Sigmoid colon (tissue), 7 donors: ENCODE results near the gene ZNF655. TPM values are rescaled to one million over a fixed set of nuclear protein-coding genes. Genes with fewer than 3 reads are reported as not detected.

Source experiments
- DNase-seq: peaks from one replicate; pipeline ENCODE4 v3.0.0-alpha.2; 2019
- H3K27ac ChIP-seq, 4 donors: fragments of 200-600 bp; sonication (generic); one replicate each; pipeline ENCODE4 v1.5.1; 2016 to 2019; ENCODE audit warnings: mild to moderate bottlenecking in 1 of 4
- H3K27me3 ChIP-seq, 3 donors: fragments of 200-600 bp; sonication (generic); one replicate each; pipeline ENCODE4 v1.5.1; 2019; ENCODE audit warnings: mild to moderate bottlenecking in 1 of 3
- H3K36me3 ChIP-seq, 4 donors: fragments of 200-600 bp; sonication (generic); one replicate each; pipeline ENCODE4 v1.5.1; 2016 to 2019
- H3K4me1 ChIP-seq, 4 donors: fragments of 200-600 bp; sonication (generic); one replicate each; pipeline ENCODE4 v1.5.1; 2017 to 2019
- H3K4me3 ChIP-seq, 4 donors: fragments of 200-600 bp; sonication (generic); one replicate each; pipeline ENCODE4 v1.5.1; 2017 to 2019; ENCODE audit warnings: mild to moderate bottlenecking in 2 of 4, moderate library complexity in 1 of 4
- H3K9me3 ChIP-seq, 4 donors: fragments of 200-600 bp in 3 of 4; sonication (generic) in 3 of 4; one replicate each; pipeline versions ENCODE4 v1.5.1 to v1.6.1; 2013 to 2019
- CTCF ChIP-seq, 4 experiments: fragments of 450-650 bp in 3 of 4; fragments of 200-600 bp in 1 of 4; IDR thresholded peaks; one replicate each; pipeline ENCODE4 v1.5.1; 2016 to 2019; ENCODE audit warnings: antibody characterized with exemption in 4 of 4, mild to moderate bottlenecking in 3 of 4, moderate library complexity in 2 of 4
- EP300 ChIP-seq, 4 donors: sonication (generic); formaldehyde crosslinking; IDR thresholded peaks; one replicate each; pipeline ENCODE4 v1.6.1; 2017; ENCODE audit warnings: antibody characterized with exemption in 4 of 4
- POLR2A ChIP-seq, 2 donors: fragments of 450-650 bp; IDR thresholded peaks; one replicate each; pipeline ENCODE4 v1.6.1; 2016; ENCODE audit warnings: antibody characterized with exemption in 2 of 2, mild to moderate bottlenecking in 2 of 2, moderate library complexity in 2 of 2
- POLR2AphosphoS5 ChIP-seq, 4 donors: sonication (generic); formaldehyde crosslinking; IDR thresholded peaks; one replicate each; pipeline ENCODE4 v1.6.1; 2017; ENCODE audit warnings: antibody characterized with exemption in 4 of 4
- WGBS, 2 donors: extraction: QIAGEN DNeasy Blood & Tissue Kit; methylation state at CpG; one replicate each; pipeline ENCODE4 v1.1.7; 2013; 5-methylcytosine and 5-hydroxymethylcytosine counted together
- intact Hi-C: fragments of 100-400 bp; cut with DNase I; formaldehyde crosslinking; loops from one replicate; pipeline ENCODE4 v1.15.1; 2023
- polyA plus RNA-seq, 3 donors: library from polyadenylated mRNA; stranded (reverse); fragments of 200-250 nt; gene quantifications; one replicate each; pipeline ENCODE4 v1.2.3, GENCODE V29; 2013
- total RNA-seq, 4 donors: library from RNA; depleted of rRNA; stranded (reverse); fragments of >200 nt; gene quantifications; one replicate each; pipeline ENCODE4 v1.1.0, GENCODE V29; 2016
- donor health status: healthy with polysubstance abuse.
- donor health status: Bipolar disorder and iron deficiency.
- donor health status: healthy.

The ZNF655 gene
- total and polyA plus RNA-seq, 7 donors, result 45.0 to 148 (median 124) TPM

GRCh38 chr7:99615989-99616358 lies 57.5 kb downstream of the ZNF655 start:
- Histone ChIP-seq H3K36me3 (peaks cover 7 to 27% (median 20%) of the 10 kb centered on the region in 4 donors), H3K4me1 (peaks cover 0 to 20% (median 12%) of the 10 kb centered on the region in 4 donors), H3K4me3 (peak overlapping the region; percentile 60 to 95 (median 80)), H3K27ac (peak overlapping the region; percentile 78 to 90 (median 88)), H3K9me3 (no peaks in the 10 kb centered on the region), H3K27me3 (no peaks in the 10 kb centered on the region)
- TF ChIP-seq EP300 (IDR thresholded peaks at IDR 0.05), result no peak
- no peak for TF ChIP-seq POLR2AphosphoS5 (IDR thresholded peaks at IDR 0.05)
- TF ChIP-seq POLR2A (IDR thresholded peaks at IDR 0.05), result no peak
- no peak for TF ChIP-seq CTCF (IDR thresholded peaks at IDR 0.05)
- WGBS, 2 donors, result 90 to 94% methylated on average over 5 of the region's 5 CpGs
- intact Hi-C loops, result loop anchor here (5.0 kb wide), 2 partner anchors 64 to 114 kb away; partner anchors contain the start of genes FAM200A, ZKSCAN5 and ZNF394
- no peak for DNase-seq

- peak; percentile 92 for DNase-seq
- Histone ChIP-seq H3K27me3 (no peaks in the 10 kb centered on the region), H3K9me3 (no peaks in the 10 kb centered on the region), H3K27ac (peak within 1 kb of the TSS; percentile 78 to 90 (median 88)), H3K36me3 (peaks cover 11 to 33% (median 23%) of the 10 kb centered on the region in 4 donors), H3K4me1 (peaks cover 0 to 20% (median 12%) of the 10 kb centered on the region in 4 donors), H3K4me3 (peak within 1 kb of the TSS; percentile 60 to 95 (median 80))
- peak; percentile 63 to 86 (median 80) for TF ChIP-seq POLR2AphosphoS5 (IDR thresholded peaks at IDR 0.05)
- TF ChIP-seq CTCF (IDR thresholded peaks at IDR 0.05), result peak in 1 of 4 experiments; percentile 11
- no peak for TF ChIP-seq EP300 (IDR thresholded peaks at IDR 0.05)
- TF ChIP-seq POLR2A (IDR thresholded peaks at IDR 0.05), result peak; percentile 40 to 51
- intact Hi-C loops, result loop anchor here (5.0 kb wide), 2 partner anchors 64 to 114 kb away; partner anchors contain the start of genes FAM200A, ZKSCAN5 and ZNF394
- WGBS, 2 donors, result 1% methylated on average over 60 of the region's 60 CpGs
Observed at GRCh38 chr7:99616359-99617191, 58.1 kb downstream of the ZNF655 start, which contains the start of gene ZSCAN25. Gene ZSCAN25, plus strand, starts transcription at chr7:99616946. Its CDS starts 2,661 bp downstream, at chr7:99619607.

GRCh38 chr7:99617192-99617781 lies 58.8 kb downstream of the ZNF655 start:
- intact Hi-C loops, result loop anchor here (5.0 kb wide), 2 partner anchors 65 to 115 kb away; partner anchors contain the start of genes FAM200A, ZKSCAN5 and ZNF394
- Histone ChIP-seq H3K27me3 (no peaks in the 10 kb centered on the region), H3K4me1 (peaks cover 0 to 20% (median 12%) of the 10 kb centered on the region in 4 donors), H3K4me3 (peak overlapping the region; percentile 60 to 95 (median 80)), H3K36me3 (peaks cover 18 to 40% (median 29%) of the 10 kb centered on the region in 4 donors), H3K27ac (peak overlapping the region; percentile 78 to 90 (median 88)), H3K9me3 (no peaks in the 10 kb centered on the region)
- no peak for TF ChIP-seq POLR2AphosphoS5 (IDR thresholded peaks at IDR 0.05)
- no peak for TF ChIP-seq CTCF (IDR thresholded peaks at IDR 0.05)
- TF ChIP-seq POLR2A (IDR thresholded peaks at IDR 0.05), result no peak
- TF ChIP-seq EP300 (IDR thresholded peaks at IDR 0.05), result no peak
- 9 to 16% methylated on average over 22 of the region's 22 CpGs for WGBS, 2 donors
- no peak for DNase-seq

- DNase-seq, result no peak
- peaks cover 28 to 54% (median 41%) of the 10 kb centered on the region in 4 donors for H3K36me3 ChIP-seq
- H3K4me1 ChIP-seq, result peaks cover 0 to 20% (median 12%) of the 10 kb centered on the region in 4 donors
- TF ChIP-seq EP300 (IDR thresholded peaks at IDR 0.05), result no peak
- no peak for TF ChIP-seq POLR2A (IDR thresholded peaks at IDR 0.05)
- no peak for TF ChIP-seq POLR2AphosphoS5 (IDR thresholded peaks at IDR 0.05)
- no peak for TF ChIP-seq CTCF (IDR thresholded peaks at IDR 0.05)
- H3K27me3 ChIP-seq, result no peaks in the 10 kb centered on the region
- H3K4me3 ChIP-seq, result no peak overlapping the region
- no peak overlapping the region for H3K27ac ChIP-seq
- no peaks in the 10 kb centered on the region for H3K9me3 ChIP-seq
- 94% methylated on average over 3 of the region's 3 CpGs for WGBS, 2 donors
- intact Hi-C loops, result loop anchor here (5.0 kb wide), 2 partner anchors 66 to 116 kb away; partner anchors contain the start of genes FAM200A, ZKSCAN5 and ZNF394
Observed at GRCh38 chr7:99618726-99619125, 60.3 kb downstream of the ZNF655 start.
